Hepatocyte (in vitro differentiated cells): ENCODE data around the gene TTLL7.

Experiments
- CTCF ChIP-seq: fragments of 200-600 bp; sonication (generic); IDR thresholded peaks from 2 replicates; pipeline ENCODE4 v1.5.1; 2016; ENCODE audit warnings: antibody characterized with exemption, mild to moderate bottlenecking; ENCODE audit not compliant: poor library complexity
- EZH2 ChIP-seq: fragments of 200-600 bp; sonication (generic); IDR thresholded peaks from 2 replicates; pipeline ENCODE4 v1.6.1; 2016; ENCODE audit warnings: antibody characterized with exemption, mild to moderate bottlenecking, borderline replicate concordance

- no peak for TF ChIP-seq CTCF
- TF ChIP-seq EZH2: no peak
Observed at GRCh38 chr1:83985048-83985447, 13.9 kb downstream of the TTLL7 start.
